Gastrocnemius medialis (tissue), 4 donors: ENCODE measurements around the gene NCOA6.

ENCODE experiments used
- POLR2A ChIP-seq, 2 donors: fragments of 450-650 bp; IDR thresholded peaks; one replicate each; pipeline ENCODE4 v1.6.1; 2017; ENCODE audit warnings: antibody characterized with exemption in 2 of 2, mild to moderate bottlenecking in 2 of 2, moderate library complexity in 2 of 2
- TF ChIP-seq, protein P1 (sequence below), 5 experiments: fragments of 450-650 bp in 3 of 5; fragments of 200-600 bp in 2 of 5; sonication (generic) in 2 of 5; IDR thresholded peaks in 4 of 5; conservative IDR thresholded peaks in 1 of 5; 1 replicate in 4 of 5; 2 replicates in 1 of 5; pipeline ENCODE4 v1.5.1; 2016 to 2019; ENCODE audit warnings: antibody characterized with exemption in 5 of 5, mild to moderate bottlenecking in 3 of 5, moderate library complexity in 3 of 5

- TF ChIP-seq, protein P1, sequence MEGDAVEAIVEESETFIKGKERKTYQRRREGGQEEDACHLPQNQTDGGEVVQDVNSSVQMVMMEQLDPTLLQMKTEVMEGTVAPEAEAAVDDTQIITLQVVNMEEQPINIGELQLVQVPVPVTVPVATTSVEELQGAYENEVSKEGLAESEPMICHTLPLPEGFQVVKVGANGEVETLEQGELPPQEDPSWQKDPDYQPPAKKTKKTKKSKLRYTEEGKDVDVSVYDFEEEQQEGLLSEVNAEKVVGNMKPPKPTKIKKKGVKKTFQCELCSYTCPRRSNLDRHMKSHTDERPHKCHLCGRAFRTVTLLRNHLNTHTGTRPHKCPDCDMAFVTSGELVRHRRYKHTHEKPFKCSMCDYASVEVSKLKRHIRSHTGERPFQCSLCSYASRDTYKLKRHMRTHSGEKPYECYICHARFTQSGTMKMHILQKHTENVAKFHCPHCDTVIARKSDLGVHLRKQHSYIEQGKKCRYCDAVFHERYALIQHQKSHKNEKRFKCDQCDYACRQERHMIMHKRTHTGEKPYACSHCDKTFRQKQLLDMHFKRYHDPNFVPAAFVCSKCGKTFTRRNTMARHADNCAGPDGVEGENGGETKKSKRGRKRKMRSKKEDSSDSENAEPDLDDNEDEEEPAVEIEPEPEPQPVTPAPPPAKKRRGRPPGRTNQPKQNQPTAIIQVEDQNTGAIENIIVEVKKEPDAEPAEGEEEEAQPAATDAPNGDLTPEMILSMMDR (IDR thresholded peaks at IDR 0.05 in 4 of 5, conservative IDR thresholded peaks at IDR 0.05 in 1 of 5) = no peak
- no peak for TF ChIP-seq POLR2A (IDR thresholded peaks at IDR 0.05)
Measured at GRCh38 chr20:34773726-34774125, 51.7 kb downstream of the NCOA6 start.
